Measurements from ENCODE around the gene OR2T10.
"Not testable (repeated sequence)": the region's sequence is repeated elsewhere in the genome, so short reads cannot be mapped to it uniquely, and the experiment has no call there.

The OR2T10 gene

GRCh38 chr1:248597589-248597988 lies at the start of gene OR2T10:
TSS of gene OR2T10 (minus strand) at chr1:248597700. CDS start at chr1:248593768, 3,932 bp downstream.
- no peak for DNase-seq

- not testable (repeated sequence) for DNase-seq
Measured at GRCh38 chr1:248645178-248645577, 47.7 kb upstream of the OR2T10 start, which contains the start of gene OR2T35. TSS of gene OR2T35 (minus strand) at chr1:248645278. CDS start at chr1:248639258, 6,020 bp downstream.

GRCh38 chr1:248642971-248643651 lies 45.6 kb upstream of the OR2T10 start:
- not testable (repeated sequence) for DNase-seq

GRCh38 chr1:248641583-248641982 lies 44.1 kb upstream of the OR2T10 start:
- not testable (repeated sequence) for DNase-seq

- DNase-seq = not testable (repeated sequence)
Measured at GRCh38 chr1:248640906-248641305, 43.4 kb upstream of the OR2T10 start.

GRCh38 chr1:248639652-248640051 lies 42.2 kb upstream of the OR2T10 start:
- not testable (repeated sequence) for DNase-seq

- DNase-seq = not testable (repeated sequence)
Measured at GRCh38 chr1:248636612-248637011, 39.1 kb upstream of the OR2T10 start.

- DNase-seq = not testable (repeated sequence)
Measured at GRCh38 chr1:248634991-248635390, 37.5 kb upstream of the OR2T10 start, which contains the start of gene OR2T11. TSS of gene OR2T11 (minus strand) at chr1:248635091. CDS start at chr1:248627128, 7,963 bp downstream.

GRCh38 chr1:248631354-248632008 lies 34.0 kb upstream of the OR2T10 start:
- DNase-seq = no peak

- DNase-seq = no peak
Measured at GRCh38 chr1:248630551-248630950, 33.1 kb upstream of the OR2T10 start.

GRCh38 chr1:248627971-248628844 lies 30.7 kb upstream of the OR2T10 start:
- no peak for DNase-seq

GRCh38 chr1:248625971-248626370 lies 28.5 kb upstream of the OR2T10 start:
- DNase-seq = no peak

GRCh38 chr1:248625166-248625565 lies 27.7 kb upstream of the OR2T10 start:
- no peak for DNase-seq

- no peak for DNase-seq
Measured at GRCh38 chr1:248622570-248623001, 25.1 kb upstream of the OR2T10 start.

GRCh38 chr1:248621770-248622169 lies 24.3 kb upstream of the OR2T10 start:
- no peak for DNase-seq

GRCh38 chr1:248618878-248619277 lies 21.4 kb upstream of the OR2T10 start:
- peak; percentile 75 for DNase-seq

- no peak for DNase-seq
Measured at GRCh38 chr1:248618119-248618518, 20.6 kb upstream of the OR2T10 start.

- DNase-seq = no peak
Measured at GRCh38 chr1:248613742-248614141, 16.2 kb upstream of the OR2T10 start.

GRCh38 chr1:248611883-248612414 lies 14.4 kb upstream of the OR2T10 start:
- DNase-seq = peak; percentile 38

- DNase-seq = no peak
Measured at GRCh38 chr1:248610301-248610700, 12.8 kb upstream of the OR2T10 start.

GRCh38 chr1:248599396-248599795 lies 1.9 kb upstream of the OR2T10 start:
- DNase-seq = no peak

GRCh38 chr1:248596615-248597014 lies 885 bp downstream of the OR2T10 start:
- DNase-seq = no peak

- DNase-seq = no peak
Measured at GRCh38 chr1:248593226-248593625, 4.3 kb downstream of the OR2T10 start.

Data from stimulated activated CD4-positive, alpha-beta T cell treated with anti-CD3 and anti-CD28 coated beads, Interleukin-15, amount 100 ng/mL, for 24 hours (primary cell).